Measurements from ENCODE around the gene ZNF664. TPM values are rescaled to one million over a fixed set of nuclear protein-coding genes. Genes with fewer than 3 reads are reported as not detected.
A peak's percentile ranks its signal among the peaks of the same experiment; 100 is the strongest.

ZNF664 gene
- total RNA-seq, 6 donors from 2014 or later: 49.1 to 112 (median 91.8) TPM

DNA sequence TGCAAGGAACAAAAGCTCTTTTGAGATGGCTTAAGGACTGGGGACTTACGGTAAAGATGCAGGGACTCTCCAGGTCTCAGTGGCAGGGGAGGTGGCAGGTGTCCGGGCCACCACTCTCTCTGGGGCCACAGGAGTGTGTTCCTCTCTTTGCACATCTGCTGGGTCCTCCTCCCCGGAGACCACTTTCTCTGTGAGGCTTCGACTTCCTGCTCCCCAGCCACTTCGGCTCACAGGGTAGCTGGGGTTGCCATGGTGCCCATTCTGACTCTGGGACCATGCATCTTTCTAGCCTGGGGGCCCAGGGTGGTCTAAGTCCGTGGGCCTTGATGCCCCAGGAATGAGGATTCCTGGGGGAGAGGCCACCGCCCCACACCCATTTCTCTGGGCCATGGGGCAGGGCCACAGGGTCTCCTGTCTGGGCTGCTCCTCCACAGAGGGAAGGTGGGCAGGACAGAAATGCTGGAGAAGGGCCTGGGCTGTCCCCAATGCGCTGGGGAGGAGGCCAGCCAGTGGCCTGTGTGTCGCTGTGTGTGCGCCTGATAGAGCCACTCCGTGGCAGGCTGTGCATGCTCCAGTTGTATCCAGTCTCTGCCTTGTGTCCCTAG lies 38.9 kb upstream of the ZNF664 start:
- TF ChIP-seq, protein P1, sequence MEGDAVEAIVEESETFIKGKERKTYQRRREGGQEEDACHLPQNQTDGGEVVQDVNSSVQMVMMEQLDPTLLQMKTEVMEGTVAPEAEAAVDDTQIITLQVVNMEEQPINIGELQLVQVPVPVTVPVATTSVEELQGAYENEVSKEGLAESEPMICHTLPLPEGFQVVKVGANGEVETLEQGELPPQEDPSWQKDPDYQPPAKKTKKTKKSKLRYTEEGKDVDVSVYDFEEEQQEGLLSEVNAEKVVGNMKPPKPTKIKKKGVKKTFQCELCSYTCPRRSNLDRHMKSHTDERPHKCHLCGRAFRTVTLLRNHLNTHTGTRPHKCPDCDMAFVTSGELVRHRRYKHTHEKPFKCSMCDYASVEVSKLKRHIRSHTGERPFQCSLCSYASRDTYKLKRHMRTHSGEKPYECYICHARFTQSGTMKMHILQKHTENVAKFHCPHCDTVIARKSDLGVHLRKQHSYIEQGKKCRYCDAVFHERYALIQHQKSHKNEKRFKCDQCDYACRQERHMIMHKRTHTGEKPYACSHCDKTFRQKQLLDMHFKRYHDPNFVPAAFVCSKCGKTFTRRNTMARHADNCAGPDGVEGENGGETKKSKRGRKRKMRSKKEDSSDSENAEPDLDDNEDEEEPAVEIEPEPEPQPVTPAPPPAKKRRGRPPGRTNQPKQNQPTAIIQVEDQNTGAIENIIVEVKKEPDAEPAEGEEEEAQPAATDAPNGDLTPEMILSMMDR (IDR thresholded peaks at IDR 0.05): no peak
- TF ChIP-seq POLR2AphosphoS5 (IDR thresholded peaks at IDR 0.05) (no peak), POLR2A (IDR thresholded peaks at IDR 0.05) (no peak), EP300 (IDR thresholded peaks at IDR 0.05) (no peak)
- DNase-seq: peak in 1 of 2 donors; percentile 48
- Histone ChIP-seq H3K27me3 (no peaks in the 10 kb centered on the region), H3K4me3 (no peak overlapping the region), H3K9me3 (no peaks in the 10 kb centered on the region), H3K4me1 (peaks cover 7 to 38% (median 26%) of the 10 kb centered on the region in 4 donors), H3K36me3 (peaks cover 0 to 25% (median 12%) of the 10 kb centered on the region in 4 donors), H3K27ac (no peak overlapping the region)
- no peak for ATAC-seq (ENCODE audit: low FRiP score in 2 of 2)
- 77 to 90% methylated on average over 3 to 11 of the region's 11 CpGs for WGBS, 2 donors

DNA sequence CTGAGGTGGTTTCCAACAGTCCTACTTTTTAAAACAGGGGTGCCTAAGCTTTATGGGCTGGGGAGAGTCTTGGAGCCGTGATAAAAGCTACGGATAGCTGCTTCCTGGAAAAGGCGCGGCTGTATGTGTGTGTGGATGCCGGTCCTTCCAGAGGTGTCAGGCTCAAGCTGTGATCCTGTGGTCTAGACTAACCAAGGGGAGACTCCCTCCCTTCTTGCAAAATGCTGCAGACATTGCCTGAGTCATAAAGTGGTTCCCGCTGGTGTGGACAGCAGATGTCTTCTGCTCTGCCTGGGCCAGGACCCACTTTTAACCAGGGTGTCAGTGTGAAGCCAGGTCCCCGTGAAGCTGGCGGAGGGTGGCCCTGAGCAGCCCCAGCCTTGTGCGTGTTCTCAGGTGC lies 38.2 kb upstream of the ZNF664 start:
- H3K27ac ChIP-seq: no peak overlapping the region
- WGBS, 2 donors: 53 to 79% methylated on average over 8 to 9 of the region's 9 CpGs
- DNase-seq (no peak), ATAC-seq (ENCODE audit: low FRiP score in 2 of 2) (peak in 1 of 2 donors; percentile 2)
- no peak overlapping the region for H3K4me3 ChIP-seq
- H3K27me3 ChIP-seq: no peaks in the 10 kb centered on the region
- H3K9me3 ChIP-seq: no peaks in the 10 kb centered on the region
- peaks cover 0 to 31% (median 15%) of the 10 kb centered on the region in 4 donors for H3K36me3 ChIP-seq
- TF ChIP-seq EP300 (IDR thresholded peaks at IDR 0.05) (no peak), POLR2AphosphoS5 (IDR thresholded peaks at IDR 0.05) (no peak), POLR2A (IDR thresholded peaks at IDR 0.05) (no peak)
- TF ChIP-seq, protein P1 (IDR thresholded peaks at IDR 0.05): no peak
- H3K4me1 ChIP-seq: peaks cover 7 to 38% (median 26%) of the 10 kb centered on the region in 4 donors

DNA sequence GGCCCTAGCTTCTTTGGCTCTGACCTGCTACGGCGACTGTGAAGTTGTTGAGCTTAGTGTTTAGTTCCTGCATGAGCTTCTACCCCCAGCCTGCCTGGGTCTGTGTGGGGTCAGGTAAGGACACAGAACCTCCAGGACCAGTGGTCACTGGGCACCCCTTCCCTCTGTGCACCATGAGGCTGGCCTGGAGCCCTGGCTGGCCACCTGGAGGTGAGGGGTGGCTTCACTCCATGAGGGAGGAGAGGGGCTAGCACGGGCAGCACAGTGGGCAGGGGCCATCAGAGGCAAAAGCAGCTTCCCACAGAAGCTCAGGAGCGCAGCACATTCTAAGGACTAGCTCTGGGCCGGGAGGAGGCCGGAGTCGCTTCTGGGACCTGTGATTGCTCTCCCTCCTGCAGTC lies 37.1 kb upstream of the ZNF664 start:
- TF ChIP-seq EP300 (IDR thresholded peaks at IDR 0.05) (no peak), POLR2A (IDR thresholded peaks at IDR 0.05) (no peak), POLR2AphosphoS5 (IDR thresholded peaks at IDR 0.05) (no peak)
- TF ChIP-seq, protein P1 (IDR thresholded peaks at IDR 0.05): no peak
- peaks cover 7 to 38% (median 26%) of the 10 kb centered on the region in 4 donors for H3K4me1 ChIP-seq
- peaks cover 0 to 41% (median 21%) of the 10 kb centered on the region in 4 donors for H3K36me3 ChIP-seq
- 65 to 79% methylated on average over 5 to 7 of the region's 7 CpGs for WGBS, 2 donors
- DNase-seq (no peak), ATAC-seq (ENCODE audit: low FRiP score in 2 of 2) (no peak)
- no peaks in the 10 kb centered on the region for H3K27me3 ChIP-seq
- no peak overlapping the region for H3K27ac ChIP-seq
- no peaks in the 10 kb centered on the region for H3K9me3 ChIP-seq
- no peak overlapping the region for H3K4me3 ChIP-seq

DNA sequence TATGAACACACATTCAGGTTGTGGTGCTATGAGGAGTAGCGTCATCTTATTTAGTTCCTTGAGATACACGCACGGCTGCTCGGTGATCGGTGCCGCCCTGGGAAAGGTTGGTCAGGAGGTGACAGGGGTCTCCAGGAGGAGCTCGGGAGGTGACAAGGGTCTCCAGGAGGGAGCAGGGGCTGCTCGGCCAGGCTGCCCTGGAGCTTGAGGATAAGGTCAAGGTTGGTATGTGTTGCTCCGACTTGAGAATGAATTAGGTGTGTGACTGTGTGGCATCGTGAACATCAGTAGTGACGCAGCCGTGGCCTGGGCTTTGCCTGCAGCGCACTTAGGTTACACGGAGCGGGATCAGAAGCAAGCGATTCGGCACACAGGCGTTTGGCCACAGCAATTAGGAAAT lies 36.5 kb upstream of the ZNF664 start:
- ATAC-seq (ENCODE audit: low FRiP score in 2 of 2) (no peak), DNase-seq (no peak)
- WGBS, 2 donors: 91 to 94% methylated on average over 18 of the region's 18 CpGs
- Histone ChIP-seq H3K4me3 (no peak overlapping the region), H3K9me3 (no peaks in the 10 kb centered on the region), H3K27me3 (no peaks in the 10 kb centered on the region), H3K36me3 (peaks cover 0 to 45% (median 24%) of the 10 kb centered on the region in 4 donors), H3K27ac (no peak overlapping the region), H3K4me1 (peaks cover 7 to 38% (median 26%) of the 10 kb centered on the region in 4 donors)
- TF ChIP-seq EP300 (IDR thresholded peaks at IDR 0.05) (no peak), POLR2AphosphoS5 (IDR thresholded peaks at IDR 0.05) (no peak), POLR2A (IDR thresholded peaks at IDR 0.05) (no peak)
- TF ChIP-seq, protein P1 (IDR thresholded peaks at IDR 0.05): no peak

Data from upper lobe of left lung (tissue), 6 donors.